BJ (cell line): ENCODE measurements around the gene NCKAP5L. TPM values are rescaled to one million over a fixed set of nuclear protein-coding genes. Genes with fewer than 3 reads are reported as not detected.

Experiments
- CTCF ChIA-PET: fragments of 350-600 bp; formaldehyde crosslinking; extraction: SDS; loops from one replicate; lab custom pipeline; 2021; ENCODE audit warnings: antibody characterized with exemption, inconsistent platforms; lab: Yijun Ruan, JAX
- POLR2A ChIA-PET: fragments of 300-600 bp; sonication (Branson Sonifier 250); formaldehyde crosslinking; extraction: SDS; loops from one replicate; lab custom pipeline; 2021; ENCODE audit warnings: antibody characterized with exemption; lab: Charles Lee
- DNase-seq: peaks from one replicate; pipeline ENCODE4 v3.0.0-alpha.2; 2011; ENCODE audit warnings: low read depth
- H3K27me3 ChIP-seq: 2 replicates; pipeline ENCODE4 v1.6.0; 2011; ENCODE audit warnings: low read length; ENCODE audit not compliant: control insufficient read depth, insufficient read depth
- H3K36me3 ChIP-seq: 2 replicates; pipeline ENCODE4 v1.5.1; 2011; ENCODE audit warnings: low read length; ENCODE audit not compliant: control insufficient read depth, insufficient read depth
- H3K4me3 ChIP-seq: 2 replicates; pipeline ENCODE4 v1.5.1; 2011; ENCODE audit warnings: low read depth, mild to moderate bottlenecking, control low read depth, low read length
- CTCF ChIP-seq: IDR thresholded peaks from 2 replicates; pipeline ENCODE4 v1.5.1; 2011; ENCODE audit warnings: low read depth, mild to moderate bottlenecking, control low read depth, inconsistent platforms, low read length, moderate library complexity; ENCODE audit not compliant: insufficient read depth
- polyA plus RNA-seq: library from polyadenylated mRNA; depleted of rRNA; stranded (reverse); fragments of >200 nt; gene quantifications from 2 replicates; pipeline ENCODE4 v1.2.3, GENCODE V29; 2011

The NCKAP5L gene
- polyA plus RNA-seq, 1 experiment: 13.2 TPM

GRCh38 chr12:49824895-49825294, 3.3 kb downstream of the NCKAP5L start:
- TF ChIP-seq CTCF: no peak
- Histone ChIP-seq H3K4me3 (no peak overlapping the region), H3K27me3 (no peaks in the 10 kb centered on the region), H3K36me3 (peaks cover 2% of the 10 kb centered on the region; the same call in 1 of the 2 replicates)
- CTCF ChIA-PET: interaction anchor here (1.0 kb wide), 1 partner anchor 23 kb away, joined by 3 read pairs; no protein-coding TSS in a partner anchor
- POLR2A ChIA-PET: no interaction called here
- no peak for DNase-seq

GRCh38 chr12:49824416-49824815, 3.8 kb downstream of the NCKAP5L start:
- POLR2A ChIA-PET: interaction anchor here (0.5 kb wide), 1 partner anchor 151 kb away, joined by 4 read pairs; no protein-coding TSS in a partner anchor
- no peak for DNase-seq
- no peak for TF ChIP-seq CTCF
- Histone ChIP-seq H3K36me3 (peaks cover 2% of the 10 kb centered on the region; the same call in 1 of the 2 replicates), H3K27me3 (no peaks in the 10 kb centered on the region), H3K4me3 (no peak overlapping the region)
- CTCF ChIA-PET: interaction anchor here (1.0 kb wide), 1 partner anchor 23 kb away, joined by 3 read pairs; no protein-coding TSS in a partner anchor

- CTCF ChIA-PET: interaction anchor here (1.0 kb wide), 1 partner anchor 22 kb away, joined by 3 read pairs; no protein-coding TSS in a partner anchor
- POLR2A ChIA-PET: interaction anchor here (0.5 kb wide), 1 partner anchor 150 kb away, joined by 4 read pairs; no protein-coding TSS in a partner anchor
- TF ChIP-seq CTCF: no peak
- no peaks in the 10 kb centered on the region for H3K27me3 ChIP-seq
- no peak overlapping the region for H3K4me3 ChIP-seq
- peaks cover 2% of the 10 kb centered on the region; the same call in 1 of the 2 replicates for H3K36me3 ChIP-seq
- DNase-seq: no peak
These were observed 4.3 kb downstream of the NCKAP5L start for GRCh38 chr12:49823951-49824350.

- Histone ChIP-seq H3K27me3 (no peaks in the 10 kb centered on the region), H3K36me3 (peaks cover 2% of the 10 kb centered on the region; the same call in 1 of the 2 replicates), H3K4me3 (no peak overlapping the region)
- POLR2A ChIA-PET: no interaction called here
- DNase-seq: no peak
- CTCF ChIA-PET: no interaction called here
- no peak for TF ChIP-seq CTCF
These were observed 4.9 kb downstream of the NCKAP5L start for GRCh38 chr12:49823350-49823749.

- ChIA-PET CTCF (no interaction called here), POLR2A (no interaction called here)
- Histone ChIP-seq H3K4me3 (no peak overlapping the region), H3K36me3 (peaks cover 2% of the 10 kb centered on the region; the same call in 1 of the 2 replicates), H3K27me3 (no peaks in the 10 kb centered on the region)
- no peak for DNase-seq
- TF ChIP-seq CTCF: no peak
These were observed 6.6 kb downstream of the NCKAP5L start for GRCh38 chr12:49821373-49822287.
